NB4 (cell line): Measurements from ENCODE around the gene ID1.

Experiments used
- MYC ChIP-seq: IDR thresholded peaks from 2 replicates; pipeline ENCODE4 v1.6.1; 2011; ENCODE audit warnings: low read depth, low read length
- POLR2A ChIP-seq: IDR thresholded peaks from 2 replicates; pipeline ENCODE4 v1.6.1; 2011; ENCODE audit warnings: mild to moderate bottlenecking; ENCODE audit not compliant: insufficient read length; ENCODE audit errors: extremely low read depth
- TF ChIP-seq, protein P1 (sequence below): IDR thresholded peaks from one replicate; pipeline ENCODE4 v1.5.1; 2012; ENCODE audit warnings: low read depth, low read length

GRCh38 chr20:31572701-31573554 is 32.2 kb upstream of the ID1 start:
- TF ChIP-seq POLR2A (peak; percentile 68), MYC (peak; percentile 82)
- TF ChIP-seq, protein P1, sequence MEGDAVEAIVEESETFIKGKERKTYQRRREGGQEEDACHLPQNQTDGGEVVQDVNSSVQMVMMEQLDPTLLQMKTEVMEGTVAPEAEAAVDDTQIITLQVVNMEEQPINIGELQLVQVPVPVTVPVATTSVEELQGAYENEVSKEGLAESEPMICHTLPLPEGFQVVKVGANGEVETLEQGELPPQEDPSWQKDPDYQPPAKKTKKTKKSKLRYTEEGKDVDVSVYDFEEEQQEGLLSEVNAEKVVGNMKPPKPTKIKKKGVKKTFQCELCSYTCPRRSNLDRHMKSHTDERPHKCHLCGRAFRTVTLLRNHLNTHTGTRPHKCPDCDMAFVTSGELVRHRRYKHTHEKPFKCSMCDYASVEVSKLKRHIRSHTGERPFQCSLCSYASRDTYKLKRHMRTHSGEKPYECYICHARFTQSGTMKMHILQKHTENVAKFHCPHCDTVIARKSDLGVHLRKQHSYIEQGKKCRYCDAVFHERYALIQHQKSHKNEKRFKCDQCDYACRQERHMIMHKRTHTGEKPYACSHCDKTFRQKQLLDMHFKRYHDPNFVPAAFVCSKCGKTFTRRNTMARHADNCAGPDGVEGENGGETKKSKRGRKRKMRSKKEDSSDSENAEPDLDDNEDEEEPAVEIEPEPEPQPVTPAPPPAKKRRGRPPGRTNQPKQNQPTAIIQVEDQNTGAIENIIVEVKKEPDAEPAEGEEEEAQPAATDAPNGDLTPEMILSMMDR, result no peak
